Duodenal mucosa (tissue), 2 donors: Measurements from ENCODE around the gene TRAPPC4.

Experiments used
- H3K27ac ChIP-seq: one replicate; pipeline ENCODE4 v1.7.0; 2013; ENCODE audit warnings: low read depth, low read length
- H3K27me3 ChIP-seq, 2 donors: one replicate each; pipeline ENCODE4 v1.7.0; 2013; ENCODE audit warnings: low read length in 2 of 2, control low read depth in 1 of 2; ENCODE audit not compliant: insufficient read depth in 2 of 2, control insufficient read depth in 1 of 2
- H3K36me3 ChIP-seq, 2 donors: one replicate each; pipeline ENCODE4 v1.7.0; 2013; ENCODE audit warnings: low read length in 2 of 2, control low read depth in 1 of 2; ENCODE audit not compliant: insufficient read depth in 2 of 2, control insufficient read depth in 1 of 2
- H3K4me1 ChIP-seq, 2 donors: one replicate each; pipeline ENCODE4 v1.7.0; 2013; ENCODE audit warnings: low read length in 2 of 2, control low read depth in 1 of 2; ENCODE audit not compliant: insufficient read depth in 2 of 2, control insufficient read depth in 1 of 2
- H3K4me3 ChIP-seq, 2 donors: one replicate each; pipeline ENCODE4 v1.7.0; 2013; ENCODE audit warnings: low read length in 2 of 2, low read depth in 1 of 2
- H3K9ac ChIP-seq, 2 donors: one replicate each; pipeline ENCODE4 v1.7.0; 2013; ENCODE audit warnings: low read length in 2 of 2, low read depth in 1 of 2
- H3K9me3 ChIP-seq, 2 donors: one replicate each; pipeline ENCODE4 v1.7.0; 2013; ENCODE audit warnings: low read length in 2 of 2, control low read depth in 1 of 2; ENCODE audit not compliant: control insufficient read depth in 1 of 2

The TRAPPC4 gene

DNA sequence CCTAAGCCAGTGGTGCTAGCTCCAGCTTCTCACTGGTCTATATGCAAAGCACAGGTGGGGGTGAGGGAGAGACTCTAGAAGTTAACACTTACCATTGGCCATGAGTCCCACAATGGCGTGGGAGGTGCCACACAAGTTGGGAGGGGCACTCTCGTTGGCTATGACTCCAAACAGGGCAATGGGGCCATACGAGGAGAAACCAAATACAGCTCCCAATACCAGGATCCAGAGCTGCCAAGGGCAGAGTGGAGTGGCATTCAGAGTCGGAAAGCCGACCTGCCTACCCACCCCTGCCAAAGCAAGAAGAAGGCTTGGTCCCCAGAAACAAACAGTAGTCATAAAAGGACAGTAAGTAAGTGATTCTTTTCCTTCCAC is 6.5 kb downstream of the TRAPPC4 start:
- H3K9me3 ChIP-seq = no peaks in the 10 kb centered on the region
- H3K27me3 ChIP-seq = no peaks in the 10 kb centered on the region
- H3K4me3 ChIP-seq = peak overlapping the region; percentile 89 to 93
- H3K27ac ChIP-seq = no peak overlapping the region
- H3K4me1 ChIP-seq = peaks cover 67 to 84% of the 10 kb centered on the region in 2 donors
- H3K36me3 ChIP-seq = peaks cover 12 to 44% of the 10 kb centered on the region in 2 donors
- H3K9ac ChIP-seq = peak overlapping the region; percentile 1 to 56

DNA sequence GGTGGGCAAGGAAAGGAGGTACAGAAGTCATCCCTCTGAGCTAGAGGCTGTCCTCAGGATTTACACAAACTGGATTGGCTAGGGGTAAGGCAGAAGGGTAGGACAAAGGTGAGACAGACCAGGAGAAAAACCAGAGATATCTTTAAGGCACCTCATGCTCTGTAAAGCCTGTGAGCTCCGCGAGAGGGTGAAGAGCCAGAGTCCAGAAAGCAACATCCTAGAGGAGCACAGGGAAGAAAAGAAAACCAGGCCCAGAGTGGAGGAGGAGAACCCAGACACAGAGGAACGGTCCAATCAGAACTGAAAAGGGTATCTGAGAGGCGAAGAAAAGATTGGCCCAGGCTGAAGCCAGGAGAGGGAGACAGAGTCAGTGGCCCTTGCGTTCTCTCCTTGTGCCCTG is 7.0 kb downstream of the TRAPPC4 start:
- Histone ChIP-seq H3K4me3 (peak overlapping the region; percentile 89 to 93), H3K27me3 (no peaks in the 10 kb centered on the region), H3K27ac (no peak overlapping the region), H3K9me3 (no peaks in the 10 kb centered on the region), H3K9ac (peak overlapping the region; percentile 48 to 56), H3K4me1 (peaks cover 65 to 82% of the 10 kb centered on the region in 2 donors), H3K36me3 (peaks cover 12 to 42% of the 10 kb centered on the region in 2 donors)

DNA sequence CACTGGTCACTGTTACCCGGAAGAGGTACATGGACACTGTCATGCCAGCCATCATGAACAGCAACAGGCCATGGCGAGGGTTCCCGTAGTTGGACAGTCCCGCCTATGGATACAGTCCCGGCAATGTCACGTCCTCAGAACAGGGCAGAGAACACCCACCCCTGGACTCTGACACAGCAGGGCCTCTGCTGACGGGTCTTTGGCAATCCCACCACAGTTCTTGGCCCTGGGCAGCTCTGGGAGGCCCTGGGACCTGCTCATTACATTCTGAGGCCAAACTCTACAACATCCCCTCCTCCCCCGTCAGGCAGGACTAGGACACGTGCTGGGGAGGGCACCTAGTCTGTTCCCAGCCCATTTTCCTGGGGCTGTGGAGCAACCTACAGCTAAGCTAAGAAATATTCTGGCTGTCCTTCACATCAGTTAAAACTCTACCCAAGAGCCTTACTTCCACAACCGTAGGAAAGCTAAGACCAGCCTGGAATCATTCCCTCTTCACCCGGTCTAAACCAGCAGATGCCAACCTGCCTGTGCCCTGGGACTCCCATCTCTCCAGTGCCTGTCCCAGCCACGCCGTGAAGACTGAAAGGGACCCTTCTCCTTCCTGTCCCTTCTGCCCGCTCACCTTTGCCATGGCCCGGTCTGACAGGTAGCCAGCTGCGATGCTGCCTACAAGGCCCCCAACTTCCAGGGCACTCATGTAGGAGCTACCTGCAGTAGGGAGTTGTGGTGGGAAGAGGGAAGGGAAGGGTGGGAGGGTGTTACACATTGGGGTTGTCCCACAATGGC is 7.6 kb downstream of the TRAPPC4 start:
- Histone ChIP-seq H3K9ac (peak overlapping the region; percentile 48 to 56), H3K27me3 (no peaks in the 10 kb centered on the region), H3K4me3 (peak overlapping the region; percentile 89 to 93), H3K36me3 (peaks cover 12 to 42% of the 10 kb centered on the region in 2 donors), H3K4me1 (peaks cover 62 to 77% of the 10 kb centered on the region in 2 donors), H3K9me3 (no peaks in the 10 kb centered on the region), H3K27ac (no peak overlapping the region)

DNA sequence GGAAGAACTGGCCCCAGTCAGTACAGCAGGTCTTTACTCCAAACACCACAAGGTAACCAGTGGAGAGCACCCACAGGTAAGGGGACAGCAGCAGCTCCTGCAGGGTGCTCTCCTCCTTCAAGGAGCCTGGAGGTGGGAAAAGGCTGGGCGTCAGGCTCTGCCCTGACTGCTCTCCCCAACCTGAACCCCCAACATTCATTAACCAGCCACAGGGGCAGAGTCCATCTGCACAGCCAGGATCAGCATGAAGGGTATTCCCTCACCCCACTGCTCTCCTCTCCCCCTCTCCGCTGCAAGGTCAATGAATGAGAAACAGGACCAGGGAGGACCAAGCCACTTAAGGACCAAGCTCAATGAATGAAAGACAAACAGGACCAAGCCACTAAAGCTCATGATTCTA is 8.4 kb downstream of the TRAPPC4 start:
- Histone ChIP-seq H3K9ac (peak overlapping the region; percentile 60 to 84), H3K4me1 (peaks cover 54 to 69% of the 10 kb centered on the region in 2 donors), H3K27ac (peak overlapping the region; percentile 11), H3K9me3 (no peaks in the 10 kb centered on the region), H3K36me3 (peaks cover 12 to 42% of the 10 kb centered on the region in 2 donors), H3K4me3 (peak overlapping the region; percentile 89 to 93), H3K27me3 (no peaks in the 10 kb centered on the region)

DNA sequence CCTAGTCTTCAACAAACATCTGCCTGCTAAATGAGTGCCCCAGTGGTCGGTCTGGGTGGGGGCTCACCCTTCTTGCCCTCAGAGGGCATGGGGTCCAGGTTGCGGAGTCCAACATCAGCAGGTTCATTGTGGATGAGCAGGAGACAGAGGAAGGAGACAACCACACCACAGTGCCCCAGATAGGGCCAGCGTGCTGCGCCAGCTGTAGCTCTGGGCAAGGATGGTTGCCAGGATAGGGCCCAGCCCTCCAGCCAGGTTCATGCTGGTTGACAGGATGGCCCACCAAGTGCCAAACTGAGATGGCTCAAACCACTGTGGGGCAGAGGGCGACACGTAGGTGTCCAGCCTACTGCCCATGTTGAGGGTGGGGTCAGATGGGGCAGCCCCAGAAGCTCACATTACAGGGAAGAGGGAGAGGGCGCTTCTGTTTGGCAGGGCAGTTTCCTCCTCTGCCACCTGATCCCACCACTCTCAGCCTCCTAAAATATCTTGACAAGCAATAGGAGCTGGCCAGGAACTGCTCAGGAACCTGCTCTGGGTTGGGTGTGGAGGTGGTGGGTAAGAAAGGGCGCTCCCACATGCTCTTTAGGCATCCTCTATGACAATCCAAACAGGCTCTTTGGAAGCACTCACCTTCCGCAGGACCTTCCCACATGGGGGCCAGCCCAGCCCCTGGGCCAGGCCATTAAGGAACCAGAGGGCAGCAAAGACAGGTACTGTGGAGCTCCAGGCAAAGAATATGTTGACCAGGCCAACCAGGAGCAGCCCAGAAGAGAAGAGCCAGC is 9.2 kb downstream of the TRAPPC4 start:
- H3K4me3 ChIP-seq = peak overlapping the region; percentile 89 to 93
- H3K9me3 ChIP-seq = no peaks in the 10 kb centered on the region
- H3K4me1 ChIP-seq = peaks cover 54 to 69% of the 10 kb centered on the region in 2 donors
- H3K27me3 ChIP-seq = no peaks in the 10 kb centered on the region
- peaks cover 12 to 42% of the 10 kb centered on the region in 2 donors for H3K36me3 ChIP-seq
- H3K27ac ChIP-seq = peak overlapping the region; percentile 17
- peak overlapping the region; percentile 84 to 92 for H3K9ac ChIP-seq

DNA sequence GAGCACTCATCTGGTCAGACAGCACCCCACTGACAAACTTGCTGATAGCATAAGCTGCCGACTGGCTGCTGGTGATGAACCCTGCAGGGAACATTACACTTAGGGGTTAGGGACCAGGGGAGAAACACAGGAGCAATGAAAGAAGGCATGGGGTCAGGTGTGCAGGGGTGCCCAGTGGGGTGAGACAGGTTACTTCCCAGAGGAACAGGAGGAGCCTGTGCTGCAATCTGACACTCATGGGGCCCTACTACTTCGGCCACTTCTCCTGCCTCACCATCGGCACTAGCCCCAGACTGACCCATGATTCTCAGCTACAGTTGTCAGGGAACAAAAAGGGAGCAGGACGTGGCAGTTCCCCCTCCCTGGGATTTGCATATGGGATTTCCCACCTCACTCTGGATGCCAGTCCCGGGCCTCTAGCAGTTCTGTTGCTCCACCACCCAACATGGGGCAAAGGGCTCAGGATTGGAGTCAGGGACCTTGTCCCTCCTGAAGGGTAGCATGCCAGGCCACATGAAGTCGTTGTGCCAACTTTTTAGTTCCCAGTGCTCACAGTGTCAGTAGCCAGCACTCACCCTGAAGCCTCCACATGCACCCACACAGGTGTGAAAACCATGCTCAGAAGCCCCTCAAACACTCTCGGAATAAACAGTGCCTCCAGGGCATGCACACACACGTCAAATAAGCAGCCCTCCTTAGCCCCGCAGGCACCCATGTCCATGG is 9.9 kb downstream of the TRAPPC4 start:
- Histone ChIP-seq H3K4me3 (peak overlapping the region; percentile 89 to 93), H3K27ac (peak overlapping the region; percentile 65), H3K4me1 (peaks cover 49 to 63% of the 10 kb centered on the region in 2 donors), H3K9ac (peak overlapping the region; percentile 84 to 92), H3K27me3 (no peaks in the 10 kb centered on the region), H3K9me3 (no peaks in the 10 kb centered on the region), H3K36me3 (peaks cover 8 to 35% of the 10 kb centered on the region in 2 donors)

DNA sequence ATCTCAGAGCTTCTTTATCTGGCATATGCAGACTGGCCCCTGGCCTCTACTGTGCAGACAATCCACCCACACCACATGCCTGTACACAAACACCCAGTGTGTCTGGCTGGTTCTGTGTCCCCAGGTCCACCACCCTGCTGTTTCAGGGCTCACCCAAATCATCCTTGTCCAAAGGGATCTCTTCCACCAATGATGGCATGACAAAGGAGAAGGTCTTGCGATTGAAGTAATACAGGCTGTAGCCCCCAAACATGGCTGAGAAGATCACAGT is 10.4 kb downstream of the TRAPPC4 start:
- peak overlapping the region; percentile 84 to 92 for H3K9ac ChIP-seq
- H3K36me3 ChIP-seq = peaks cover 5 to 30% of the 10 kb centered on the region in 2 donors
- peak overlapping the region; percentile 65 for H3K27ac ChIP-seq
- H3K27me3 ChIP-seq = no peaks in the 10 kb centered on the region
- H3K4me3 ChIP-seq = peak overlapping the region; percentile 89 to 93
- H3K9me3 ChIP-seq = no peaks in the 10 kb centered on the region
- H3K4me1 ChIP-seq = peaks cover 44 to 58% of the 10 kb centered on the region in 2 donors

DNA sequence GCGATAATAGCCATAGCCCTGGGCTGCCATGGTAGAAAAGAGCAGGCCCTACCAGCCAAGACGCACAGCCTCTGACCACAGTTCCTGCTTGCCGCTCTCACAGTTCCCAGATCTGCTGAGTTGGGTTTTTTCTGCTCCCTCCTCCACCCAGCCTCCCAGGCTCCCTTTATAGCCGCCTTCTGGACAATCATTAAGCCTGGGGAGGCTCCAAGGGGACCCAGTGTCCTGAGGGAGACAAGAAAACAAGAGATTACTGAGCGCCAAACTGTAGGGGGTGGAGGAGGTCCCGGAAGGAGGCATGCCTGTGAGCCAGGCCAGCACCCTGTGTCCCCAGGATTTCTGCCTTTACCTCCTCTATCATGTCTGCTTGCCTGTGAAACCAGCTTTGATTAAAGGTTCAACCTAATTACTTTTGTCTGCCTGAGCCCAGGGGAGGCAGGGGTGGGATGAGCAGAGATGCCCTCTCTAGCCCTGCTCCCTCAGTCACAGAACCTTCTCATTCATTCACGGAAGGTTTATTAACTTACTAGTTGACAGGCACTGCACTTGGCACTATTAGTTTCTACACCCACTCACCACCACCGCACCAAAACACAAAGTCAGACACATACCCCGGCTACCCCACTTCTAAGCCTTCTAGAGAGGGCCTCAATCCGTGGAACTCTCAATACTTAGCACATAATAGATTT is 10.9 kb downstream of the TRAPPC4 start:
- Histone ChIP-seq H3K9ac (peak overlapping the region; percentile 84 to 92), H3K4me3 (peak overlapping the region; percentile 89 to 93)

DNA sequence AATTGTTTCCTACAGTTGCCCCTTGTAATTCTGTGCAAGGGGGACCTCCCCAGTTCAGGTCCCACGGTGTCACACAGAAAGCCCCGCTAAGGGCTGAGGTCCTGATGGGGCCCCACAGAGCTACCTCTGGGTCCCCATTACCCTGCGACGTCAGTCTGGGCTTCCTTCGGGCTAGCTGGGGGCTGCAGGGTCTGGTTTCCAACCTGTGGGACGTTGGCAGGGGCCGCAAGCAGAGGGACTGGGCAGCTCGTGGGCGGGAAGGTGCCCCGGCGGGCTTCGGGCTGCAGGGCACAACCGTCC is 11.4 kb downstream of the TRAPPC4 start:
- Histone ChIP-seq H3K4me1 (peaks cover 35 to 48% of the 10 kb centered on the region in 2 donors), H3K27me3 (no peaks in the 10 kb centered on the region), H3K9ac (peak overlapping the region; percentile 84 to 92), H3K27ac (peak overlapping the region; percentile 66), H3K9me3 (no peaks in the 10 kb centered on the region), H3K36me3 (peaks cover under 1 to 20% of the 10 kb centered on the region in 2 donors), H3K4me3 (peak overlapping the region; percentile 89 to 93)

More for the DNA sequence above, 10.9 kb downstream of the TRAPPC4 start:
- Histone ChIP-seq H3K27me3 (no peaks in the 10 kb centered on the region), H3K27ac (peak overlapping the region; percentile 66), H3K9me3 (no peaks in the 10 kb centered on the region), H3K4me1 (peaks cover 40 to 53% of the 10 kb centered on the region in 2 donors), H3K36me3 (peaks cover 4 to 25% of the 10 kb centered on the region in 2 donors)
